OCI-LY3 (cell line): ENCODE data around the gene DBI.

Source experiments
- EZH2phosphoT487 ChIP-seq: fragments of 200-600 bp; shearing (Covaris generic); IDR thresholded peaks from 2 replicates; pipeline ENCODE4 v1.6.1; 2018; ENCODE audit warnings: antibody characterized with exemption, mixed run types, low read depth
- TF ChIP-seq, protein P1 (sequence below): fragments of 200-600, 300-600 bp; sonication (generic); IDR thresholded peaks from 2 replicates; pipeline ENCODE4 v1.5.1; 2014; ENCODE audit warnings: antibody characterized with exemption, low read length, low read depth

DNA sequence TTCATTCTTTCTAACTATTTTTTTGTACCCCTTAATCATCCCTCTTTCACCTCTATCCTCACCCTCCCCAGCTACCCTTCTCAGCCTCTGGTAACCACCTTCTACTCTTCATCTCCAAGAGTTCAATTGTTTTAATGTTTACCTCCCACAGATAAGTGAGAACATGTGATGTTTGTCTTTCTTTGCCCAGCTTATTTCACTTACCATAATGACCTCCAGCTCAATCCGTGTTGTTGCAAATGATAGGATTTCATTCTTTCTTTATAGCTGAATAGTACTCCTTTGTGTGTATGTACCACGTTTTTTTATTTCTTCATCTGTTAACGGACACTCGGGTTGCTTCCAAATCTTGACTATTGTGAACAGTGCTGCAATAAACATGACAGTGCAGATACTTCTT lies 42.7 kb downstream of the DBI start:
- TF ChIP-seq EZH2phosphoT487: no peak
- TF ChIP-seq, protein P1, sequence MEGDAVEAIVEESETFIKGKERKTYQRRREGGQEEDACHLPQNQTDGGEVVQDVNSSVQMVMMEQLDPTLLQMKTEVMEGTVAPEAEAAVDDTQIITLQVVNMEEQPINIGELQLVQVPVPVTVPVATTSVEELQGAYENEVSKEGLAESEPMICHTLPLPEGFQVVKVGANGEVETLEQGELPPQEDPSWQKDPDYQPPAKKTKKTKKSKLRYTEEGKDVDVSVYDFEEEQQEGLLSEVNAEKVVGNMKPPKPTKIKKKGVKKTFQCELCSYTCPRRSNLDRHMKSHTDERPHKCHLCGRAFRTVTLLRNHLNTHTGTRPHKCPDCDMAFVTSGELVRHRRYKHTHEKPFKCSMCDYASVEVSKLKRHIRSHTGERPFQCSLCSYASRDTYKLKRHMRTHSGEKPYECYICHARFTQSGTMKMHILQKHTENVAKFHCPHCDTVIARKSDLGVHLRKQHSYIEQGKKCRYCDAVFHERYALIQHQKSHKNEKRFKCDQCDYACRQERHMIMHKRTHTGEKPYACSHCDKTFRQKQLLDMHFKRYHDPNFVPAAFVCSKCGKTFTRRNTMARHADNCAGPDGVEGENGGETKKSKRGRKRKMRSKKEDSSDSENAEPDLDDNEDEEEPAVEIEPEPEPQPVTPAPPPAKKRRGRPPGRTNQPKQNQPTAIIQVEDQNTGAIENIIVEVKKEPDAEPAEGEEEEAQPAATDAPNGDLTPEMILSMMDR: no peak
